Measurements from ENCODE around the gene OR5C1.
"Not testable (repeated sequence)": the region's sequence is repeated elsewhere in the genome, so short reads cannot be mapped to it uniquely, and the experiment has no call there.

- not testable (repeated sequence) for TF ChIP-seq POLR2A, CTCF, EP300 (IDR thresholded peaks at IDR 0.05)
Measured at GRCh38 chr9:122828965-122829284, 40.2 kb downstream of the OR5C1 start.
